Esophagus squamous epithelium (tissue), 5 donors: ENCODE data around the gene SETD1B. TPM values are rescaled to one million over a fixed set of nuclear protein-coding genes. Genes with fewer than 3 reads are reported as not detected.
A peak's percentile ranks its signal among the peaks of the same experiment; 100 is the strongest.

Source experiments
- DNase-seq: peaks from one replicate; lab custom pipeline; 2025; lab: John Stamatoyannopoulos, UW
- H3K27ac ChIP-seq, 4 donors: fragments of 200-600 bp; sonication (generic); one replicate each; pipeline ENCODE4 v1.5.1; 2016 to 2019; ENCODE audit warnings: mild to moderate bottlenecking in 1 of 4
- H3K27me3 ChIP-seq, 4 donors: fragments of 200-600 bp; sonication (generic); 1 replicate in 3 of 4; 2 replicates in 1 of 4; pipeline versions ENCODE4 v1.5.1 to v1.6.0; 2017 to 2021; ENCODE audit warnings: antibody characterized with exemption in 1 of 4
- H3K36me3 ChIP-seq, 3 donors: fragments of 200-600 bp; sonication (generic); one replicate each; pipeline ENCODE4 v1.5.1; 2016 to 2019
- H3K4me1 ChIP-seq, 3 donors: fragments of 200-600 bp; sonication (generic); one replicate each; pipeline ENCODE4 v1.5.1; 2017 to 2019
- H3K4me3 ChIP-seq, 4 donors: fragments of 200-600 bp; sonication (generic); 1 replicate in 3 of 4; 2 replicates in 1 of 4; pipeline ENCODE4 v1.5.1; 2016 to 2019; ENCODE audit warnings: mild to moderate bottlenecking in 2 of 4, moderate library complexity in 1 of 4
- H3K9me3 ChIP-seq, 3 donors: fragments of 200-600 bp; sonication (generic); one replicate each; pipeline ENCODE4 v1.5.1; 2016 to 2019
- CTCF ChIP-seq, 6 experiments: fragments of 450-650 bp in 4 of 6; fragments of 200-600 bp in 2 of 6; sonication (generic) in 2 of 6; IDR thresholded peaks; one replicate each; pipeline ENCODE4 v1.5.1; 2016 to 2019; ENCODE audit warnings: antibody characterized with exemption in 6 of 6, mild to moderate bottlenecking in 4 of 6, moderate library complexity in 4 of 6
- POLR2A ChIP-seq, 4 donors: fragments of 450-650 bp; IDR thresholded peaks; one replicate each; pipeline ENCODE4 v1.6.1; 2017; ENCODE audit warnings: antibody characterized with exemption in 4 of 4, mild to moderate bottlenecking in 4 of 4, moderate library complexity in 3 of 4
- WGBS, 2 donors: methylation state at CpG; one replicate each; pipeline ENCODE4 v1.1.5; 2018; 5-methylcytosine and 5-hydroxymethylcytosine counted together
- intact Hi-C: fragments of 100-400 bp; cut with DNase I; formaldehyde crosslinking; loops from one replicate; pipeline ENCODE4 v1.15.0; 2022
- total RNA-seq, 4 donors: library from RNA; depleted of rRNA; stranded (reverse); fragments of >200 nt; gene quantifications; one replicate each; pipeline ENCODE4 v1.1.0, GENCODE V29; 2016
- donor health status: DM: yes; HTN: yes; CAD: no.

SETD1B gene
- total RNA-seq, 4 donors from 2014 or later: 5.6 to 14.4 (median 10.6) TPM

DNA sequence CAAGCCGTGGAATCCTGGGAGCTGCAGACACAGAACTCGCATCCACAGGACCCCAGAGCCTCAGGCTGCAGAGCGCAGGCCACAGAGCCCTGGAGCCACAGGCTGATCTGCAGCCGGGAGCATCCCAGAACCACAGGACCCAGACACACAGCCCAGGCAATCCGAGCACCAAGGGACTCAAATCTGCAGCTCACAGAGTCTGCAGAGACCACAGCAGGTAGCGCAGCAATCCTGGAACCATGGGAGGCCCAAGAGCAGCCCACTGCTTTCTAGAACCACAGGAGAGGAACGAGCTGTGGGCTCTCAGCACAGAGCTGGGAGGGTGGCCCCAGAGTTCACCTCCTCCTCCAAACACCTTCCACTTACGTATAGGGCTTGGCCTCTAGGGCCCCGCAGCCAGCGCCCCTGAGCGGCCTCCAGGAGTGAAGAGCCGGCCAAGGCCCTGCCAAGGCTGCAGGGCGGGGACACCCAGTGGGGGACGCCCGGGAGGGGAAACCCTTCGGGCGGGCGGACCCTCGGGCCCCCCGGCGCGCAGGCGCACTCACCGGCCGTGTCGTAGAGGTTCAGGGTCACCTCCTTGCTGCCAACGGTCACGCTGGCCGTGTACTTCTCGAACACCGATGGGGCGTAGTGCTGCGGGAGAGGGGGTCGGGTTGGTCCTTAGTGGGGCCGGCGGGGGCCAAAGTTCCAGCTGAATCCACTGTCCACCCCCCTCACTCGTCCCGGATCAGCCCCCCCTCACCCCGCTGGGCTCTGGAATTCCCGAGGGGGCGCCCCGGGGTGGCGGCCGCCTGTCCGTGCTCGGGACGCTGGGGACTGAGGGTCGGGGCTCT is 11.0 kb upstream of the SETD1B start:
- intact Hi-C loops: no loop called here
- no peak for TF ChIP-seq CTCF (IDR thresholded peaks at IDR 0.05)
- no peak for TF ChIP-seq POLR2A (IDR thresholded peaks at IDR 0.05)
- WGBS, 2 donors: 70% methylated on average over 14 of the region's 48 CpGs; no CpG with 5 or more reads in 1 of the 2 donors
- Histone ChIP-seq H3K4me3 (peak overlapping the region; percentile 30 to 69 (median 54)), H3K27me3 (no peaks in the 10 kb centered on the region), H3K36me3 (peaks cover 8 to 10% (median 8%) of the 10 kb centered on the region in 3 donors), H3K9me3 (no peaks in the 10 kb centered on the region), H3K27ac (peak overlapping the region; percentile 42 to 100 (median 100)), H3K4me1 (peaks cover 45 to 84% (median 46%) of the 10 kb centered on the region in 3 donors)
- no peak for DNase-seq

- peaks cover 8 to 14% (median 8%) of the 10 kb centered on the region in 3 donors for H3K36me3 ChIP-seq
- peak within 1 kb of the TSS; percentile 30 to 69 (median 54) for H3K4me3 ChIP-seq
- TF ChIP-seq CTCF (IDR thresholded peaks at IDR 0.05): no peak
- TF ChIP-seq POLR2A (IDR thresholded peaks at IDR 0.05): peak in 1 of 4 donors; percentile 62
- H3K27ac ChIP-seq: peak within 1 kb of the TSS; percentile 100
- intact Hi-C loops: no loop called here
- H3K4me1 ChIP-seq: peaks cover 51 to 84% (median 52%) of the 10 kb centered on the region in 3 donors
- no peak for DNase-seq
- no peaks in the 10 kb centered on the region for H3K9me3 ChIP-seq
- H3K27me3 ChIP-seq: no peaks in the 10 kb centered on the region
- no CpG with 5 or more reads among the region's 36 CpGs for WGBS, 2 donors
These were observed 10.4 kb upstream of the SETD1B start, which contains the start of gene RHOF for GRCh38 chr12:121793440-121793837. RHOF (minus strand) TSS chr12:121793688; CDS start chr12:121793633, 55 bp downstream.

DNA sequence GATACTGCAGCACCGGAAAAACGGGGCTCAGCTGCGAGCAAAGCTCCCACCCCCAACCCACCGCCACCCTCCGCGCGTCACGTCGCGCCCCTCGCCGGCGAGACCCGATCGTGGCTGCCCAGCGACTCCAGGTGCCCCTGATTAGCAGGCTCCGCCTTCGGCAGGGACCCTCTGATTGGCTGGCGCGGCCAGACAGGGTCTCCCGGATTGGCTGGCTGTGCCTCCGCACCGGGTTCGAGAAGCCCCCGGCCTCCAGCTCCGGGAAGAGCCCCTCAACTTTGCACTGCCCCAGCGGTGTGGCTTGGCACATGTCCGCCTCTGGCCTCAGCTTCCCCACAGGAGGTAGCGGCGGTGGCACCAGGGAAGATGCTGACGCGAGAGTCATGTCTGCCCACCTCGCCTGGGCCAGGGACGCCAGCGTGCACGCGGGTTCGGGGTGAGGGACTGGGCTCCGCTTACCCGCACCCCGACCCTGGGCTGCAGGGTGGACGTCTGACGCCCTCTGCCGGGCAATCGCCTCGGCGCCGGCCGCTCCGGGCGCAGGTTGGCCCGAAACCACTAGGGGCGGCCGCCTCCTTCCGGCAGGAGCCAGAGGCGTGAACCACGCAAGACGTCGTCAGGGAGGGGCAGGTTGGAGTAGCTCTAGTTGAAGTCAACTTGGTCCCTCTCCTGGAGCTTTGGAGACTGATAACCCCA is 9.8 kb upstream of the SETD1B start:
- peak; percentile 52 for DNase-seq
- Histone ChIP-seq H3K27me3 (no peaks in the 10 kb centered on the region), H3K4me1 (peaks cover 48 to 85% (median 56%) of the 10 kb centered on the region in 3 donors), H3K27ac (peak overlapping the region; percentile 100), H3K9me3 (no peaks in the 10 kb centered on the region), H3K36me3 (peaks cover 8 to 14% (median 8%) of the 10 kb centered on the region in 3 donors), H3K4me3 (peak overlapping the region; percentile 30 to 69 (median 54))
- TF ChIP-seq POLR2A (IDR thresholded peaks at IDR 0.05): peak in 1 of 4 donors; percentile 34
- peak; percentile 98 to 100 (median 100) for TF ChIP-seq CTCF (IDR thresholded peaks at IDR 0.05)
- intact Hi-C loops: no loop called here
- 0% methylated on average over 2 to 11 of the region's 59 CpGs for WGBS, 2 donors

GRCh38 chr12:121794534-121795033 is 9.2 kb upstream of the SETD1B start:
- intact Hi-C loops: no loop called here
- TF ChIP-seq CTCF (IDR thresholded peaks at IDR 0.05): no peak
- no peak for TF ChIP-seq POLR2A (IDR thresholded peaks at IDR 0.05)
- peaks cover 8 to 14% (median 8%) of the 10 kb centered on the region in 3 donors for H3K36me3 ChIP-seq
- no peaks in the 10 kb centered on the region for H3K9me3 ChIP-seq
- peak overlapping the region in 3 of 4 donors; percentile 18 to 69 (median 56) for H3K4me3 ChIP-seq
- peaks cover 48 to 90% (median 60%) of the 10 kb centered on the region in 3 donors for H3K4me1 ChIP-seq
- WGBS, 2 donors: 0 to 2% methylated on average over 1 to 9 of the region's 13 CpGs
- peak overlapping the region; percentile 100 for H3K27ac ChIP-seq
- no peaks in the 10 kb centered on the region for H3K27me3 ChIP-seq
- DNase-seq: no peak
